A673 (cell line): ENCODE data around the gene NUB1.

Source experiments
- CTCF ChIP-seq: fragments of 300-800, 200-600 bp; sonication (generic); conservative IDR thresholded peaks from 2 replicates; pipeline ENCODE4 v1.5.1; 2017; ENCODE audit warnings: low read depth, mild to moderate bottlenecking, antibody characterized with exemption, low read length, moderate library complexity, mixed read lengths
- EZH2 ChIP-seq: fragments of 200-600 bp; sonication (generic); IDR thresholded peaks from 2 replicates; pipeline ENCODE4 v1.6.1; 2017; ENCODE audit warnings: borderline replicate concordance, low read depth, mild to moderate bottlenecking, mixed read lengths, antibody characterized with exemption, low read length; ENCODE audit not compliant: poor library complexity, severe bottlenecking

GRCh38 chr7:151404216-151405011 is 62.8 kb downstream of the NUB1 start:
- TF ChIP-seq CTCF (no peak), EZH2 (no peak)
